Right lobe of liver (tissue), 6 donors: ENCODE results near the gene ZMPSTE24. TPM values are rescaled to one million over a fixed set of nuclear protein-coding genes. Genes with fewer than 3 reads are reported as not detected.

Source experiments
- ATAC-seq, 4 donors: fragments of 200-7000 bp; cut with Tn5 transposase; one replicate each; pipeline ENCODE4 v1.9.1; 2020; ENCODE audit warnings: mild to moderate bottlenecking in 4 of 4, moderate library complexity in 4 of 4
- DNase-seq, 3 donors: peaks; one replicate each; pipeline ENCODE4 v3.0.0-alpha.2; 2020
- H3K27ac ChIP-seq, 3 donors: fragments of 200-600 bp; one replicate each; pipeline ENCODE4 v1.8.0; 2022
- H3K27me3 ChIP-seq, 2 donors: fragments of 200-600 bp; one replicate each; pipeline ENCODE4 v1.8.0; 2022
- H3K36me3 ChIP-seq, 4 donors: fragments of 200-600 bp; sonication (generic) in 1 of 4; one replicate each; pipeline versions ENCODE4 v1.5.1 to v1.8.0; 2017 to 2022; ENCODE audit warnings: control low read depth in 1 of 4
- H3K4me1 ChIP-seq, 4 donors: fragments of 200-600 bp; sonication (generic) in 1 of 4; one replicate each; pipeline versions ENCODE4 v1.5.1 to v1.8.0; 2017 to 2022; ENCODE audit warnings: control low read depth in 1 of 4
- H3K4me3 ChIP-seq, 3 donors: fragments of 200-600 bp; one replicate each; pipeline ENCODE4 v1.8.0; 2022
- H3K9me3 ChIP-seq, 4 donors: fragments of 200-600 bp; sonication (generic) in 1 of 4; one replicate each; pipeline versions ENCODE4 v1.5.1 to v1.8.0; 2017 to 2022; ENCODE audit warnings: control low read depth in 1 of 4
- CTCF ChIP-seq, 4 donors: fragments of 200-600 bp in 3 of 4; fragments of 450-650 bp in 1 of 4; IDR thresholded peaks; one replicate each; pipeline versions ENCODE4 v1.5.1 to v1.8.0; 2016 to 2022; ENCODE audit warnings: antibody characterized with exemption in 4 of 4, mild to moderate bottlenecking in 2 of 4
- POLR2A ChIP-seq: fragments of 450-650 bp; IDR thresholded peaks from one replicate; pipeline ENCODE4 v1.6.1; 2017; ENCODE audit warnings: antibody characterized with exemption, mild to moderate bottlenecking
- WGBS: methylation state at CpG from one replicate; pipeline ENCODE4 v1.1.6; 2018; ENCODE audit warnings: low coverage, low lambda C conversion rate; ENCODE audit not compliant: insufficient coverage; ENCODE audit errors: missing lambda C conversion rate; 5-methylcytosine and 5-hydroxymethylcytosine counted together
- intact Hi-C, 2 donors: fragments of 100-400 bp; cut with DNase I; formaldehyde crosslinking; loops; one replicate each; pipeline versions ENCODE4 v1.11.2 to v1.14.1; 2022
- total RNA-seq, 6 experiments: library from RNA; depleted of rRNA in 2 of 6; stranded (reverse); fragments of >200 nt in 2 of 6; fragmentation: NEBNext Ultra II Directional in 3 of 6; extraction: Animal tissue kit (Norgen Biotek cat#: 25700) in 3 of 6; gene quantifications; one replicate each; pipeline versions ENCODE4 v1.1.0 to v1.2.4, GENCODE V29; 2016 to 2023
- donor health status: DM: no; HTN: yes; CAD: no.
- donor health status: DM: no; HTN: no; CAD: no.
- donor health status: DM: no; HTN: no; CAD: no.
- donor health status: DM: no; HTN: yes; CAD: no.
- donor health status: DM: no; HTN: yes; CAD: no.

Gene ZMPSTE24
- total RNA-seq, 6 experiments from 2014 or later, result 21.1 to 36.9 (median 27.5) TPM

DNA sequence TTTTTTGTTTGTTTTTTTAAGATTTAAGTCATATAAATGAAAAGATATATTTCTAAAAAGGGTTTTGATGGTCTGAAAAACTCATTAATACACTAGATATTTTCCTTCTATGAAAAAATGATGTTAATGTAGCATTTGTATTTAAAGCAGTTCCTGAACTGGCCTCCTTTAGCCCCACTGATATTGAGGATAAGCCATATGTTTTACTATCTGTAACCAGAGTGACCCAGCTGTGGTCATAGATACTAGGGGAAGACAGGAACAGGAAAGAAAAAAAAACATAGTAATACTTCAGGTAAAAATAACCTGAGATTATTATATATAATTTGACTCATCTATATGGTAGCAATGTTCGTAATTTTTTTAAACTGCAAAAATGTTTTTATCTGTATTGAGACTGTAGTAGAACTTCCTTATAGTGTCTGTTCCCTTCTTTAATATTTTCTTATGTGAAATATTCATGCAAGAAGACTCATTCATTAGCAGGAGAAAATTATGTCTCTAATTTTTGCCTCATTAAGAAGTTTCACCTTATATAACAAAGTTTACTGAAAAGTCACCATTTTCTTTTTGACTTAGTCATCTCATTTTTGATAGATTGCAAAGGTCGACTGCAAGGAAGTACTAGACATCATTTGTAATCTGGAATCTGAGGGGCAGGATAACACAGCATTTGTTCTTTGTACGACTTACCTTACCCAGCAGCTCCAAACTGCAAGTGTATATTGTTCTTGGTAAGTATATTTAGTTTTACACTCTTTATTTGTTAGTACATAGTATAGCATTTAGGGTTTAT lies 35.9 kb upstream of the ZMPSTE24 start:
- H3K4me1 ChIP-seq, result no peaks in the 10 kb centered on the region
- no peak for DNase-seq
- intact Hi-C loops, result no loop called here
- H3K36me3 ChIP-seq, result peaks cover 0 to 5% (median 0%) of the 10 kb centered on the region in 4 donors
- no peak overlapping the region for H3K27ac ChIP-seq
- no peak for ATAC-seq
- 78% methylated on average over 3 of the region's 3 CpGs for WGBS
- no peaks in the 10 kb centered on the region for H3K9me3 ChIP-seq
- TF ChIP-seq POLR2A, result no peak
- TF ChIP-seq CTCF (IDR thresholded peaks at IDR 0.05), result no peak
- H3K27me3 ChIP-seq, result no peaks in the 10 kb centered on the region
- no peak overlapping the region for H3K4me3 ChIP-seq

GRCh38 chr1:40224040-40224439 lies 34.0 kb upstream of the ZMPSTE24 start:
- intact Hi-C loops, result no loop called here
- 96% methylated on average over 3 of the region's 6 CpGs for WGBS
- no peak for TF ChIP-seq CTCF (IDR thresholded peaks at IDR 0.05)
- no peak for TF ChIP-seq POLR2A
- H3K36me3 ChIP-seq, result peaks cover 0 to 5% (median 0%) of the 10 kb centered on the region in 4 donors
- ATAC-seq, result no peak
- no peak overlapping the region for H3K27ac ChIP-seq
- no peak overlapping the region for H3K4me3 ChIP-seq
- H3K4me1 ChIP-seq, result no peaks in the 10 kb centered on the region
- H3K9me3 ChIP-seq, result no peaks in the 10 kb centered on the region
- DNase-seq, result no peak
- H3K27me3 ChIP-seq, result no peaks in the 10 kb centered on the region

GRCh38 chr1:40226192-40226591 lies 31.8 kb upstream of the ZMPSTE24 start:
- TF ChIP-seq CTCF (IDR thresholded peaks at IDR 0.05) (no peak), POLR2A (no peak)
- peaks cover 0 to 9% (median under 1%) of the 10 kb centered on the region in 4 donors for H3K36me3 ChIP-seq
- H3K9me3 ChIP-seq, result no peaks in the 10 kb centered on the region
- ATAC-seq, result no peak
- DNase-seq, result no peak
- H3K27me3 ChIP-seq, result no peaks in the 10 kb centered on the region
- intact Hi-C loops, result no loop called here
- H3K27ac ChIP-seq, result no peak overlapping the region
- H3K4me3 ChIP-seq, result no peak overlapping the region
- 92% methylated on average over 3 of the region's 3 CpGs for WGBS
- H3K4me1 ChIP-seq, result no peaks in the 10 kb centered on the region

- H3K27ac ChIP-seq, result no peak overlapping the region
- no peak for TF ChIP-seq POLR2A
- no peak for TF ChIP-seq CTCF (IDR thresholded peaks at IDR 0.05)
- DNase-seq (no peak), ATAC-seq (no peak)
- H3K4me1 ChIP-seq, result no peaks in the 10 kb centered on the region
- 63% methylated on average over 3 of the region's 4 CpGs for WGBS
- intact Hi-C loops, result no loop called here
- H3K27me3 ChIP-seq, result no peaks in the 10 kb centered on the region
- H3K36me3 ChIP-seq, result peaks cover 0 to 49% (median 12%) of the 10 kb centered on the region in 4 donors
- no peak overlapping the region for H3K4me3 ChIP-seq
- no peaks in the 10 kb centered on the region for H3K9me3 ChIP-seq
These were observed 25.6 kb upstream of the ZMPSTE24 start for GRCh38 chr1:40232444-40232843.
